ENCODE results near the gene PDZRN3. TPM values are rescaled to one million over a fixed set of nuclear protein-coding genes. Genes with fewer than 3 reads are reported as not detected.

The PDZRN3 gene
- total RNA-seq, 1 donor from 2014 or later, result 75.9 TPM

GRCh38 chr3:73510334-73510733 is 114.4 kb downstream of the PDZRN3 start:
- Histone ChIP-seq H3K36me3 (no peaks in the 10 kb centered on the region), H3K27me3 (no peaks in the 10 kb centered on the region), H3K27ac (no peak overlapping the region), H3K4me3 (no peak overlapping the region), H3K9me3 (no peaks in the 10 kb centered on the region), H3K4me1 (peaks cover 47% of the 10 kb centered on the region)
- DNase-seq (ENCODE audit: extremely low spot score in 2 of 2), result no peak
- TF ChIP-seq CTCF (IDR thresholded peaks at IDR 0.05), result no peak
- TF ChIP-seq POLR2AphosphoS5 (IDR thresholded peaks at IDR 0.05; ENCODE audit: insufficient read depth in 1 of 2, low read depth in 1 of 2), result no peak
- intact Hi-C loops (cut with DNase I), result loop anchor here (10.0 kb wide), 1 partner anchor 114 kb away; the partner anchor contains the start of gene PDZRN3

- Histone ChIP-seq H3K36me3 (no peaks in the 10 kb centered on the region), H3K4me1 (peaks cover 51% of the 10 kb centered on the region), H3K9me3 (no peaks in the 10 kb centered on the region), H3K27ac (peak overlapping the region; percentile 35), H3K4me3 (no peak overlapping the region), H3K27me3 (no peaks in the 10 kb centered on the region)
- DNase-seq (ENCODE audit: extremely low spot score in 2 of 2), result no peak
- intact Hi-C loops (cut with DNase I), result loop anchor here (10.0 kb wide), 1 partner anchor 115 kb away; the partner anchor contains the start of gene PDZRN3
- TF ChIP-seq POLR2AphosphoS5 (IDR thresholded peaks at IDR 0.05; ENCODE audit: insufficient read depth in 1 of 2, low read depth in 1 of 2) (no peak), POLR2A (IDR thresholded peaks at IDR 0.05) (no peak), CTCF (IDR thresholded peaks at IDR 0.05) (no peak)
Observed at GRCh38 chr3:73509816-73510215, 114.9 kb downstream of the PDZRN3 start.

- no peaks in the 10 kb centered on the region for H3K9me3 ChIP-seq
- H3K27ac ChIP-seq, result peak overlapping the region; percentile 35
- DNase-seq (ENCODE audit: extremely low spot score in 2 of 2), result no peak
- no peaks in the 10 kb centered on the region for H3K36me3 ChIP-seq
- H3K4me1 ChIP-seq, result peaks cover 52% of the 10 kb centered on the region
- no peaks in the 10 kb centered on the region for H3K27me3 ChIP-seq
- TF ChIP-seq POLR2AphosphoS5 (IDR thresholded peaks at IDR 0.05; ENCODE audit: insufficient read depth in 1 of 2, low read depth in 1 of 2) (no peak), CTCF (IDR thresholded peaks at IDR 0.05) (no peak), POLR2A (IDR thresholded peaks at IDR 0.05) (no peak)
- intact Hi-C loops (cut with DNase I), result no loop called here
- no peak overlapping the region for H3K4me3 ChIP-seq
Observed at GRCh38 chr3:73509066-73509465, 115.7 kb downstream of the PDZRN3 start.

DNA sequence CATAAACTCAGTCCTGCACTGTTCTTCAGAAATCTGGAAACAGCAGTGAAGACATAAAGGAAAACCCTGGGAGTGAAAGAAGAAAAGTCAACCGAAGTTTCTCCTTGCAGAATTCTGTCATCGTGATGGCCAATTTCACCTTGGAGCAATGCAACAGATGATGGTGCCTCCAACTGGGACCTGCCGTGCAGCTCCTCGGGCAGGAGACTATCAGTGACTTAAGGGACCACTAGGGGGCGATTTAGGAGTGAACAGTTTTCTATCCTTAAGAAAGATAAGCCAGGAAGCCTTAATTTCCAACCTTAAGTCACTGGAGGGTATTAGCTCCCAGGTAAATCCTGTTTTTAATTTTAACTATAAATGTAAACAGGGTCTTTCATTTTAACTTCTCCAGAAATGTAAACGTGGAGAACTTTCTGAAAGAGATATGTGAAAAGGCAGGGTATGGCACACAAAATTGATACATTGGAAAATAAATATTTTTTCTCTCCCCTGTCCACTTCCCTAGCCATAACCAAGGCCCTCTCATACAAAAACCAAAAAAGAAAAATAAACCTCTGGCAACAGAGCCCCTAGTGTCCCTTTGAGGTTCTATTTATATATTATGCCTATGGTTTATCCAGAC is 116.3 kb downstream of the PDZRN3 start:
- no peak for TF ChIP-seq POLR2AphosphoS5 (IDR thresholded peaks at IDR 0.05; ENCODE audit: insufficient read depth in 1 of 2, low read depth in 1 of 2)
- no peak for TF ChIP-seq POLR2A (IDR thresholded peaks at IDR 0.05)
- peak; percentile 25 to 63 (median 52) for TF ChIP-seq CTCF (IDR thresholded peaks at IDR 0.05)
- H3K36me3 ChIP-seq, result no peaks in the 10 kb centered on the region
- no peaks in the 10 kb centered on the region for H3K27me3 ChIP-seq
- H3K27ac ChIP-seq, result peak overlapping the region; percentile 35
- no peak for DNase-seq (ENCODE audit: extremely low spot score in 2 of 2)
- H3K4me1 ChIP-seq, result peaks cover 58% of the 10 kb centered on the region
- H3K9me3 ChIP-seq, result no peaks in the 10 kb centered on the region
- H3K4me3 ChIP-seq, result no peak overlapping the region
- intact Hi-C loops (cut with DNase I), result no loop called here

- Histone ChIP-seq H3K4me3 (no peak overlapping the region), H3K27me3 (no peaks in the 10 kb centered on the region), H3K27ac (no peak overlapping the region), H3K36me3 (no peaks in the 10 kb centered on the region), H3K4me1 (peaks cover 44% of the 10 kb centered on the region), H3K9me3 (no peaks in the 10 kb centered on the region)
- intact Hi-C loops (cut with DNase I), result loop anchor here (5.0 kb wide), 1 partner anchor 403 kb away; no protein-coding TSS in a partner anchor
- TF ChIP-seq POLR2A (IDR thresholded peaks at IDR 0.05) (no peak), CTCF (IDR thresholded peaks at IDR 0.05) (no peak), POLR2AphosphoS5 (IDR thresholded peaks at IDR 0.05; ENCODE audit: insufficient read depth in 1 of 2, low read depth in 1 of 2) (no peak)
- no peak for DNase-seq (ENCODE audit: extremely low spot score in 2 of 2)
Observed at GRCh38 chr3:73504852-73505251, 119.9 kb downstream of the PDZRN3 start.
